Type B pancreatic cell (in vitro differentiated cells): Measurements from ENCODE around the gene DISP2. TPM values are rescaled to one million over a fixed set of nuclear protein-coding genes. Genes with fewer than 3 reads are reported as not detected.

Experiments
- DNase-seq: peaks from one replicate; pipeline ENCODE4 v3.0.0; 2021; ENCODE audit warnings: mixed read lengths; ENCODE audit not compliant: unreplicated experiment; ENCODE audit errors: extremely low spot score
- H3K27ac Mint-ChIP-seq: 2 replicates; pipeline ENCODE4 v1.8.0; 2021; ENCODE audit warnings: mild to moderate bottlenecking, mixed read lengths
- H3K27me3 Mint-ChIP-seq: 2 replicates; pipeline ENCODE4 v1.8.0; 2021; ENCODE audit warnings: mixed read lengths
- H3K36me3 Mint-ChIP-seq: 2 replicates; pipeline ENCODE4 v1.8.0; 2021; ENCODE audit warnings: mixed read lengths
- H3K4me1 Mint-ChIP-seq: one replicate; pipeline ENCODE4 v1.8.0; 2021; ENCODE audit warnings: mixed read lengths; ENCODE audit not compliant: unreplicated experiment
- H3K4me3 Mint-ChIP-seq: 2 replicates; pipeline ENCODE4 v1.8.0; 2021; ENCODE audit warnings: mild to moderate bottlenecking, mixed read lengths
- H3K9me3 Mint-ChIP-seq: 2 replicates; pipeline ENCODE4 v1.8.0; 2021; ENCODE audit warnings: mixed read lengths
- CTCF ChIP-seq: fragments of 200-600 bp; sonication (generic); conservative IDR thresholded peaks from 2 replicates; pipeline ENCODE4 v1.5.0; 2021; ENCODE audit warnings: antibody characterized with exemption, mild to moderate bottlenecking
- total RNA-seq: library from RNA; stranded (reverse); gene quantifications from 2 replicates; pipeline ENCODE4 v1.2.1, GENCODE V29; 2021; ENCODE audit warnings: low replicate concordance

The DISP2 gene
- total RNA-seq, 1 donor from 2014 or later, result 1.8 TPM

DNA sequence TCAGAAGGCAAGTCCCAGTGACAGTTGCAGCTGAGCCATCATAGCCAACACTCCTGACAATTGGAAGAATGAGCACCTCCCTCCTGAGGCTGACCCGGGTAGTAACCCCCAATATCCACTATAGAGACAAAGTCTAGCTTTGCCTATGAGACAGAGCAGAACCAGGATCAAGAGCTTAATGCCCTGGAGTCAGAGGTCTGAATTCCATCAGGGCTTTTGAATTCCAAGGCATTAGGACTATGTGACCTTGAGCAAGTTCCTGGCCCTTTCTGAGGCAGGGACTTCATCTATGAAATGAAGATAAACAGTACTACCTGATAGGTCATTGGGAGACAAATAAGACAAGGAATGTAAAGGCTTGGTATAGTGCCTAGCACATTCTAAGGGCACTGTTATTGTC, 37.6 kb upstream of the DISP2 start:
- no peak for TF ChIP-seq CTCF
- Mint-ChIP-seq H3K36me3 (peaks cover 3% of the 10 kb centered on the region), H3K9me3 (no peaks in the 10 kb centered on the region), H3K4me1 (peaks cover 13% of the 10 kb centered on the region), H3K27me3 (peaks cover 36% of the 10 kb centered on the region), H3K27ac (no peak overlapping the region), H3K4me3 (no peak overlapping the region)
- no peak for DNase-seq

DNA sequence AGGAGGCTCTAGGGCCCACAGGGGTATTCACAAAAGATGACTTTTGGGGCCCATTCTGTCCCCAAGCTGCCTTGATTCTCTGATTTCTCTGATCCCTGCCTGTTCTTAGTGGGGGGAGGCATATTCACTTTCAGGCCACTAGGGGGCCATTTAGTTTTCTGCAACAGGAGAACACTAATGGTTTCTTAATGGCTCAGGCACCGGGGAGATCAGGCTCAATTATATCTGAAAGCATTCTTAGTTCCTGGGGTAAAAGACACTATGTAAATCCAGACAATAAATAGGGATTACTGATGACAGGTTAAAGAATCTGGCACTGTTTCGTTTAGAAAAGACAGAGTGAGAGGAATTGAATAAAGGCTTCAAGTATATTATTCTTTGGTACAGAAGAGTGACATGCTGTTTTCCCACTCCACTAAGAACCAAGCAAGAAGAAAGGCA, 37.1 kb upstream of the DISP2 start:
- peak; percentile 94 for TF ChIP-seq CTCF
- peaks cover 32% of the 10 kb centered on the region for H3K27me3 Mint-ChIP-seq
- no peak overlapping the region for H3K27ac Mint-ChIP-seq

GRCh38 chr15:40322531-40323238, 35.3 kb upstream of the DISP2 start:
- Mint-ChIP-seq H3K27me3 (peaks cover 23% of the 10 kb centered on the region), H3K4me1 (peaks cover 31% of the 10 kb centered on the region), H3K27ac (no peak overlapping the region), H3K36me3 (peaks cover 3% of the 10 kb centered on the region), H3K9me3 (no peaks in the 10 kb centered on the region), H3K4me3 (peak overlapping the region; percentile 87)
- no peak for TF ChIP-seq CTCF
- no peak for DNase-seq

More for the DNA sequence above, 37.1 kb upstream of the DISP2 start:
- Mint-ChIP-seq H3K4me3 (peak overlapping the region; percentile 60), H3K36me3 (peaks cover 3% of the 10 kb centered on the region), H3K4me1 (peaks cover 16% of the 10 kb centered on the region), H3K9me3 (no peaks in the 10 kb centered on the region)
- DNase-seq, result no peak

GRCh38 chr15:40323239-40323952, 34.6 kb upstream of the DISP2 start, which contains the start of gene INAFM2:
Gene INAFM2 (plus strand): TSS chr15:40323692. CDS start chr15:40324056, 364 bp downstream.
- no peak within 1 kb of the TSS for H3K27ac Mint-ChIP-seq
- peak; percentile 81 for TF ChIP-seq CTCF
- peak; percentile 94 for DNase-seq
- H3K4me3 Mint-ChIP-seq, result peak within 1 kb of the TSS; percentile 89
- H3K9me3 Mint-ChIP-seq, result no peaks in the 10 kb centered on the region
- H3K27me3 Mint-ChIP-seq, result peaks cover 23% of the 10 kb centered on the region
- peaks cover 38% of the 10 kb centered on the region for H3K4me1 Mint-ChIP-seq
- peaks cover 3% of the 10 kb centered on the region for H3K36me3 Mint-ChIP-seq

- DNase-seq, result peak; percentile 68
- no peak overlapping the region for H3K27ac Mint-ChIP-seq
- TF ChIP-seq CTCF, result no peak
These were observed 33.8 kb upstream of the DISP2 start for GRCh38 chr15:40323953-40324937.

More at GRCh38 chr15:40323953-40324937, 33.8 kb upstream of the DISP2 start:
- Mint-ChIP-seq H3K4me1 (peaks cover 46% of the 10 kb centered on the region), H3K4me3 (peak overlapping the region; percentile 89), H3K9me3 (no peaks in the 10 kb centered on the region), H3K27me3 (peaks cover 23% of the 10 kb centered on the region), H3K36me3 (peaks cover 3% of the 10 kb centered on the region)
